Measurements from ENCODE around the gene TEX261. TPM values are rescaled to one million over a fixed set of nuclear protein-coding genes. Genes with fewer than 3 reads are reported as not detected.

The TEX261 gene
- total RNA-seq, 1 experiment from 2014 or later = 70.0 TPM

DNA sequence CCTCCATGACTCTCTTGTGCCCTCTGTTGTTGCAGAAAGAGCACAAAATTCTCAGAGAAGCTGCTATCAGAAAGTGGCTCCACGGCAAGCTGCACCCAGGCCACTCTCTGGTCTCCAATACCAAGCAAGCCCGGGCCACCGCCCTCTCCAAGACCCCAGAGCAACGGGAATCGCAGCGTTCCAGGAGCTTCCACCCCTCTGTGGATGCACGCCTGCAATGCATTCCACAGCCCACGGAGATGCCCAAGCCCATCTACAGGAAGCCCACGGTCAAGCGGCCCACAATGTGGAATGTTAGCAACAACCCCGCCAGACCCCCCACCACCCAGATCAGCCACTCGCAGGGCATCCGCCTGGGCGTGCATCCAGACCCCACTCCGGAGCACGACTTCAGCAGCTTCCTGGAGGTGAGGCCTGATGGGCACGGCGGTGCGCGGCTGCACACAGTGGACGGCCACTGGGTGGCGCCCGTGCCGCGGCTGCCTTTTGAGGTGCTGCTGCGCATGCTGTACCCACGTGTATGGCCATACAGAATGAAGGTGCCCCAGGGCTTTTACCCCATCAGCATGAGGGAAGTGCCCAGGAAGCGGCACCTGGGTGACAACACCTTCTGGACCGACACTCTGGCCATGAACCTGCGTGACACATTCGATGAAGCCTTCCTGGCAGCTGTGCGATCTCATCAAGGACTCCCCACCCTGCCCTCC is 9.9 kb downstream of the TEX261 start:
- BruUV-seq (replicated peaks) = no TSS peak
- Mint-ChIP-seq H3K36me3 (ENCODE audit: insufficient read depth, unreplicated experiment) (peaks cover 13% of the 10 kb centered on the region), H3K27me3 (ENCODE audit: insufficient read depth, unreplicated experiment) (no peaks in the 10 kb centered on the region), H3K27ac (ENCODE audit: unreplicated experiment) (no peak overlapping the region), H3K4me1 (ENCODE audit: low read depth, unreplicated experiment) (no peaks in the 10 kb centered on the region), H3K4me3 (ENCODE audit: unreplicated experiment) (no peak overlapping the region), H3K9me3 (ENCODE audit: unreplicated experiment) (no peaks in the 10 kb centered on the region)
- intact Hi-C loops (cut with micrococcal nuclease; ENCODE audit: unreplicated experiment) = no loop called here
- no peaks in the 10 kb centered on the region for H3K9me3 ChIP-seq
- peaks cover 1% of the 10 kb centered on the region; the same call in 1 of the 2 replicates for H3K36me3 ChIP-seq (ENCODE audit: control insufficient read depth, insufficient read depth, low read length)
- POLR2A ChIA-PET = no interaction called here
- peak; percentile 33 to 44 for DNase-seq
- no peaks in the 10 kb centered on the region for H3K4me1 ChIP-seq
- no peak overlapping the region for H3K4me3 ChIP-seq (ENCODE audit: low read depth, low read length)
- CTCF ChIA-PET = interaction anchor here (0.6 kb wide), 1 partner anchor 681 kb away, joined by 4 read pairs; no protein-coding TSS in a partner anchor
- no peaks in the 10 kb centered on the region for H3K27me3 ChIP-seq (replicated peaks; ENCODE audit: control insufficient read depth, insufficient read depth, low read length)
- TF ChIP-seq, protein P1, sequence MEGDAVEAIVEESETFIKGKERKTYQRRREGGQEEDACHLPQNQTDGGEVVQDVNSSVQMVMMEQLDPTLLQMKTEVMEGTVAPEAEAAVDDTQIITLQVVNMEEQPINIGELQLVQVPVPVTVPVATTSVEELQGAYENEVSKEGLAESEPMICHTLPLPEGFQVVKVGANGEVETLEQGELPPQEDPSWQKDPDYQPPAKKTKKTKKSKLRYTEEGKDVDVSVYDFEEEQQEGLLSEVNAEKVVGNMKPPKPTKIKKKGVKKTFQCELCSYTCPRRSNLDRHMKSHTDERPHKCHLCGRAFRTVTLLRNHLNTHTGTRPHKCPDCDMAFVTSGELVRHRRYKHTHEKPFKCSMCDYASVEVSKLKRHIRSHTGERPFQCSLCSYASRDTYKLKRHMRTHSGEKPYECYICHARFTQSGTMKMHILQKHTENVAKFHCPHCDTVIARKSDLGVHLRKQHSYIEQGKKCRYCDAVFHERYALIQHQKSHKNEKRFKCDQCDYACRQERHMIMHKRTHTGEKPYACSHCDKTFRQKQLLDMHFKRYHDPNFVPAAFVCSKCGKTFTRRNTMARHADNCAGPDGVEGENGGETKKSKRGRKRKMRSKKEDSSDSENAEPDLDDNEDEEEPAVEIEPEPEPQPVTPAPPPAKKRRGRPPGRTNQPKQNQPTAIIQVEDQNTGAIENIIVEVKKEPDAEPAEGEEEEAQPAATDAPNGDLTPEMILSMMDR (IDR thresholded peaks at IDR 0.05; ENCODE audit: insufficient read depth in 1 of 2, low read depth in 1 of 2, low read length in 1 of 2, severe bottlenecking in 1 of 2, unreplicated experiment in 1 of 2) = peak; percentile 21 to 36

DNA sequence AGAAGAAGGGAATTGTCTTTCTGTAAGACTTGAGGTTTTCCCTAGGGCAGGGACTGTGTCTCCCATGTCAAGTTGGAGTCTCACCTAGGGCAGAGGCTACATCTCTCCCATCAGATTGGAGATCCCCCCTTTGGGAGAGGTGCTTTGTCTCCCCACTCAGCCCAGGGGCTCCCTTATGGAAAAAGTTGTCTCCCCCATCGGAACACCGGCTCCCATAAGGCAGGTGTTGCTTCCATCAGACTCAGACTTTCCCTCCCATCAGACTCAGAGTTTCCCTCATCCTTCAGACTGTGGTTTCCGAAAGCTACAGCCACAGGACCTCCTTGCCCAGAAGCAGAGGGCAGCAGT is 10.5 kb downstream of the TEX261 start:
- H3K36me3 ChIP-seq (ENCODE audit: control insufficient read depth, insufficient read depth, low read length) = peaks cover 1% of the 10 kb centered on the region; the same call in 1 of the 2 replicates
- Mint-ChIP-seq H3K36me3 (ENCODE audit: insufficient read depth, unreplicated experiment) (peaks cover 13% of the 10 kb centered on the region), H3K4me1 (ENCODE audit: low read depth, unreplicated experiment) (no peaks in the 10 kb centered on the region), H3K27me3 (ENCODE audit: insufficient read depth, unreplicated experiment) (no peaks in the 10 kb centered on the region), H3K9me3 (ENCODE audit: unreplicated experiment) (no peaks in the 10 kb centered on the region), H3K4me3 (ENCODE audit: unreplicated experiment) (no peak overlapping the region), H3K27ac (ENCODE audit: unreplicated experiment) (no peak overlapping the region)
- no peak overlapping the region for H3K4me3 ChIP-seq (ENCODE audit: low read depth, low read length)
- no peak for DNase-seq
- no peaks in the 10 kb centered on the region for H3K9me3 ChIP-seq
- POLR2A ChIA-PET = no interaction called here
- TF ChIP-seq, protein P1 (IDR thresholded peaks at IDR 0.05; ENCODE audit: insufficient read depth in 1 of 2, low read depth in 1 of 2, low read length in 1 of 2, severe bottlenecking in 1 of 2, unreplicated experiment in 1 of 2) = no peak
- no peaks in the 10 kb centered on the region for H3K4me1 ChIP-seq
- no TSS peak for BruUV-seq (replicated peaks)
- H3K27me3 ChIP-seq (replicated peaks; ENCODE audit: control insufficient read depth, insufficient read depth, low read length) = no peaks in the 10 kb centered on the region
- intact Hi-C loops (cut with micrococcal nuclease; ENCODE audit: unreplicated experiment) = no loop called here
- CTCF ChIA-PET = interaction anchor here (0.6 kb wide), 1 partner anchor 680 kb away, joined by 4 read pairs; no protein-coding TSS in a partner anchor

DNA sequence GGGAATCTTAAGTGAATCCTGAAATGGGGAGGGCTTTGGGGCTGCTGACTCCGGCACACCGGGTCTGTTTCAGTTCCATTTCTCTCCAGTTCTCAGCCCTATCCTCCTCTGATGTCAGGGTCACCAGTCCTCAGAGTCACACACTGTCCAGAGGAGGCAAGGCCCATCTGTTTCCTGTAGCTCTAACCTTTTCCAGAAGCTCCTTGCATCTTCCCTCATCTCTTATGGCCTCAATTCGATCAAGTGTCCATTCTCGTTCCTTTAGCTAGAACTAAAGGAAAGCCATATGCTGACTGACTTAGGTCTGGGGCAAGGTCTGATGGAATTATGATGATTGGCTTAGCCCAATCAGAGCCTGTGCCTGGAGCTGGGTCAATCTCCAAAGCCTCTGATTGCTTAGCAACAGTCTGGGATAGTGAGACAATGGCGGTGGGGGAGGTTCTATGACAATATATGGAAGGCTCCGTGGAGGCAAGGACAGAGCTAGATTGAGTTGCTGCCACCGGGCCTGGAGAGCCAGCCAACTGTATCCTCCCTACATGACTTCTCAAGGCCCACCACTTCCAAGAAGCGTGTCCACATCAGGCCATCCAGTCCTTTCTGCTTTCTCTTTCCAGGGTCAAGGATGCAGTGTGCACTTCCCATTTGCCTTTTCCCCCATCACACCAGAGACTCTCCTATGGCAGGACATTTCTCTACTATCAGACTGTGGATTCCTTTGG is 11.0 kb downstream of the TEX261 start:
- H3K9me3 Mint-ChIP-seq (ENCODE audit: unreplicated experiment) = no peaks in the 10 kb centered on the region
- H3K27me3 ChIP-seq (replicated peaks; ENCODE audit: control insufficient read depth, insufficient read depth, low read length) = no peaks in the 10 kb centered on the region
- no TSS peak for BruUV-seq (replicated peaks)
- no peak for DNase-seq
- ChIA-PET POLR2A (no interaction called here), CTCF (interaction anchor here (0.6 kb wide), 1 partner anchor 859 kb away, joined by 3 read pairs; no protein-coding TSS in a partner anchor)
- no peaks in the 10 kb centered on the region for H3K9me3 ChIP-seq
- peaks cover 1% of the 10 kb centered on the region; the same call in 1 of the 2 replicates for H3K36me3 ChIP-seq (ENCODE audit: control insufficient read depth, insufficient read depth, low read length)
- no peaks in the 10 kb centered on the region for H3K4me1 Mint-ChIP-seq (ENCODE audit: low read depth, unreplicated experiment)
- intact Hi-C loops (cut with micrococcal nuclease; ENCODE audit: unreplicated experiment) = no loop called here
- H3K36me3 Mint-ChIP-seq (ENCODE audit: insufficient read depth, unreplicated experiment) = peaks cover 13% of the 10 kb centered on the region
- H3K27me3 Mint-ChIP-seq (ENCODE audit: insufficient read depth, unreplicated experiment) = no peaks in the 10 kb centered on the region
- TF ChIP-seq, protein P1 (IDR thresholded peaks at IDR 0.05; ENCODE audit: insufficient read depth in 1 of 2, low read depth in 1 of 2, low read length in 1 of 2, severe bottlenecking in 1 of 2, unreplicated experiment in 1 of 2) = no peak
- no peak overlapping the region for H3K4me3 ChIP-seq (ENCODE audit: low read depth, low read length)
- H3K27ac Mint-ChIP-seq (ENCODE audit: unreplicated experiment) = no peak overlapping the region
- no peak overlapping the region for H3K4me3 Mint-ChIP-seq (ENCODE audit: unreplicated experiment)
- H3K4me1 ChIP-seq = no peaks in the 10 kb centered on the region

Data from Caco-2 (cell line).